Upper lobe of left lung (tissue), 4 donors: Measurements from ENCODE around the gene TOM1L2.

ENCODE experiments used
- CTCF ChIP-seq, 6 experiments: fragments of 450-650 bp in 4 of 6; fragments of 200-600 bp in 2 of 6; sonication (generic) in 2 of 6; IDR thresholded peaks; one replicate each; pipeline ENCODE4 v1.5.1; 2016 to 2019; ENCODE audit warnings: antibody characterized with exemption in 6 of 6
- EP300 ChIP-seq, 4 donors: sonication (generic); formaldehyde crosslinking; IDR thresholded peaks; one replicate each; pipeline ENCODE4 v1.5.1; 2017; ENCODE audit warnings: antibody characterized with exemption in 4 of 4, control low read depth in 2 of 4
- POLR2A ChIP-seq, 4 donors: fragments of 450-650 bp; IDR thresholded peaks; one replicate each; pipeline ENCODE4 v1.5.1; 2016 to 2017; ENCODE audit warnings: antibody characterized with exemption in 4 of 4, mild to moderate bottlenecking in 2 of 4
- POLR2AphosphoS5 ChIP-seq, 2 donors: sonication (generic); formaldehyde crosslinking; IDR thresholded peaks; one replicate each; pipeline ENCODE4 v1.5.1; 2017; ENCODE audit warnings: antibody characterized with exemption in 2 of 2

GRCh38 chr17:17834974-17835373 is 137.2 kb downstream of the TOM1L2 start:
- TF ChIP-seq CTCF (IDR thresholded peaks at IDR 0.05) (no peak), POLR2AphosphoS5 (IDR thresholded peaks at IDR 0.05) (no peak), POLR2A (IDR thresholded peaks at IDR 0.05) (no peak), EP300 (IDR thresholded peaks at IDR 0.05) (no peak)
